HG02763 (cell line): ENCODE results near the gene CNGA3.
"Not testable (repeated sequence)": the region's sequence is repeated elsewhere in the genome, so short reads cannot be mapped to it uniquely, and the experiment has no call there.

Experiments
- ATAC-seq: cut with Tn5 transposase; IDR thresholded peaks from one replicate; pipeline ENCODE4 v1.9.1; 2021; ENCODE audit warnings: mild to moderate bottlenecking, moderate library complexity; ENCODE audit not compliant: unreplicated experiment

CNGA3 gene

DNA sequence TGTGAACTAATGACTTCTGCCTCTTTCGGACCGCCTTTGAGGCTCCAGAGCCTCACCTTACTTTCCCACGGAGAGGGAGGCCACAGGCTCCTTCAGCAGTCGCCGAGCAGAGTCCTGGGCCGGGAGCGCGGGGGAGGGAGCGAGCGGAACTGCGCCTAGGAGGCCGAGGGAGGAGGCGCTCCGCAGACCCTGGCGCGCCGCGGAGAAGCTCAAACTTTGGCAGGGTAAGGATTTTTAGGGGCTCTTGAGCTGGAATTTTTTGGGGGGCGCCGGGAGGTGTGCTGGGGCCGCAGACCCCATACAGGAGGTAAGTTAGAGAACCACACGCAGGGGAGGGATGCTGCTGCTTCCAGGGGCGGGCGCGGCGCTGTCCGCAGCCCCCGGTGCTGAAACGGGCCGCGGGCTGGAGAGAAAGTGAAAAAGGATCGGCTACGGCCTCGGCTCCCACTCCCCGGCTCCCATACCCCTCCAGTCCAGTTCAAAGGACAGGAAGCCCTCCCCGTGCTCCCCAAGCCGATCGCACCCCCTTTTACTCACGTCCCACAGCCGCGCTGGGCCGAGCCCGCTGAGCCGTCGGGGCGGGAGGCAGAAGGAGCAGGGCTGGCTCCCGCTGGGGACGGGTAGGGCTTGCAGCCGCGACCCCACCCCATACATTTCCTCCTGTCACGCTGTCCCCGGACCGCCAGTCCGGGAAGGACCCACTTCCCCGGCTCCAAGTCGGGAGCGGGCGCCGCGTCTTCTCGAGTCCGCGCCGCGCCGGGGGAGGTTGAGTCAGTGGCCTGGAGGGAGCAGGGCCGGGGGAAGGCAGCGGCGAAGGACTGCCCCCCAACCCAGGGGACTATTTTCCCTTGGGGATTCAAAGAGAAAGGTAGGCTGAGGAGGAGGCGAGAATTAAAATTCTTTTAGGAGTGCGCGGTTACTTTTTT lies at the start of gene CNGA3:
Gene CNGA3 (plus strand): TSS at position 146 of the 926 bp plus-strand sequence. CDS start 23,520 bp downstream, outside the sequence.
- no peak for ATAC-seq

- no peak for ATAC-seq
These were observed 48.2 kb upstream of the CNGA3 start for GRCh38 chr2:98297817-98298682.

DNA sequence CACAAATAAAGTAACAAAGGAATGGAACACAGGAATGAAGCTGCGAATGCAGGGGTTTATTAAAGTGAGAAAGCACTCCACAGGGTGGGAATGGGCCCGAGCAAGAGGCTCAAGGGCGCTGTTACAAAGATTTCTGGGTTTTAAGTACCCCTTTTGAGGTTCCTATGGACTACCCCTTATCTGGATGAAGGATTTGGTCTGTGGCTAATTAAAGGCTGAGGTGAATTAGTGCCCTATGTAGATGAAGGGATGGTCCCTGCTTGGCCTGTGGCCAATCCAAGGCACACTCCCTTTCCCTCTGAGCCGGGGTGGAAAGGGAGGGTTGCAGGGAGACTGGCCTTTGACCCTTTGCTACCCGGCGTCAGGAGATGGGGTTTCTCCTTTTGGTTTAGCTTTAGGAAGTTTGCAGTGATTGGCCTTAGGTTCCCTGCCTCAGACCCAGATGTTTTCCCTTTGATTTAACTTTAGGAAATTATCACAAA lies 47.5 kb upstream of the CNGA3 start:
- no peak for ATAC-seq

DNA sequence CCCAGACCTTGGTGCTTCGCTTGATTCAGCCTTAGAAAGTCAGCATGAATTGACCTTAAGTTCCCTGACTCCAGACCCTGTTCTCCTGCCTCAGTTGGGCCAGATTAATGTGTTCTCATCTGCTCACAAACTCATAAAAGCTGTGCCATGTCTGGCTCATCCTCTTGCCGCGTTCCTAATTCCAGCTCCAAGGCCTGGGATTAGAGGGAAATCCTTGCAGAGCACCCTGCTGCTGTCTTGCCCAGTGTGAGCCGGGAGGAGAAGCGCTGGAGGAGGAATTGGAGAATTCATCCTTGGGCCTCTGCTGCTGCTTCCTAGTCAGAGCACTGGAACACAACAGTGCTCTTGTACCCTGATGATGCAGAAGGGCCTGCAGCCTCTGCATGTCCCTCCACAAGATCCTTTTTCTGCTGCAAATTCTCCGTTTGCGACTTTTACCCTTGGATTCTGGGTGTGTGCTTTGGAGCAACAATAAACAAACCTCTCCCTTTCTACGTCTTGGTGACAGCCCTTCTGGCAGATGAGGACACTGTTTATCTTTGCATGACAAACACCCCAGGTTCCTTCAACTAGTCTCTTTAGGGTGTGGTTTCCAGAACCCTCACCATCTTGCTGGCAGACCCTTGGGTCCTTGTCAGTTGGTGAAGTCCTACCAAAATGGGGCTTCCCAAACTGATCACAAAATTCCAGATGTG lies 46.9 kb upstream of the CNGA3 start:
- no peak for ATAC-seq

DNA sequence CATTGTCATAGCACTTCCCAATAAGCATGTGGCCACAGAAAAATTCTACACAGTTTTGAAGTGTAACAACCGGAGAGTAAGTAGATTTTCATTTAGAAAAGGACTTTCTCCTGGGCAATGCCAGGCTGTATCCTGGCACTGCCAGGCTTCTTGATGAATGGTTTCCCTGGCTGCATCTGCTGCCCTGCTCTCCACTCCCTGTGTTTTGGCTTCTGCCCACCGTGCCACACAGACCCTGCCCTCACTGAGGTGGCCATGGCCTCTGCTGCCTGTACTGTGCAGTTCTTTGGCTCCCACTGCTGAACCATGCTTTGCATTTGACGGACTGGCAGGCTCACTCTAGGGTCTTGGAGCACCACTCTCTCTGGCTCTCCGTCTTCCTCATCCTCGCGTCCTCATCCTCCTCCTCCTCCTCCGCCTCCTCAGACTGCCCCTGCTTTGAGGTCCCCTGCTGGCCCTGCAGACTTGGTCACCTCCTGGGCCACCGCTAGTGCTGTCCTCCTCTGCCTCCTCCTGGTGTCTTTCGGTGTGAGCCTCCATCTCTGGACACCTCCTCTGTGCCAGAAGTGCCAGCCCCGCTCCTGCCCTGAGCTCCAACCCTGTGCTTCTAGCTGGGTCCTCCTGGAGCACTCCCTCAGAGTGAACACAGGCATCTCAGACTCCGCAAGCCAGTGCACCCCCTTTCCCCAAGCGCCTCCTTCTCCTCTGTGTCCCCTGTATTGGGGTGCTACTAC lies 45.9 kb upstream of the CNGA3 start:
- no peak for ATAC-seq

DNA sequence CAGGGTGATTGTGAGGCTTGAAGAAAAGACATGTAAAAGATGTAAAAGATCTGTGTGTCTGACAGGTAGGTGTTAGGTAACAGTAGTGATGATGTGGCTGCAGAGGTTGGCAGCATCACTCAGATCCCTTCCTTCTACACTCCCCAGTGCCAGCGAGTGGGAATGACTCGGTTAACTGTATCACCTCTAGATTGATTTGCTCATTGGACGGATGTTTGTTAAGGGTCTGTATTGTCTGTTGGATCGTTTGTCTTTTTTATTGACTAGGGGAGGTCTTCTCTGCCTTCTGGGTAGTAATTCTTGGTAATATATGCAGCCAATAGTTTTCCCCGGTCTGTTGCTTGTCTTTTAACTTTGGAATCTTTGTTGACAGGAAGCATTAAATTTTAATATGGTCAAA lies 44.8 kb upstream of the CNGA3 start:
- ATAC-seq = no peak

GRCh38 chr2:98307131-98307696 lies 39.0 kb upstream of the CNGA3 start:
- ATAC-seq = not testable (repeated sequence)

GRCh38 chr2:98308068-98308467 lies 38.2 kb upstream of the CNGA3 start:
- ATAC-seq = no peak

DNA sequence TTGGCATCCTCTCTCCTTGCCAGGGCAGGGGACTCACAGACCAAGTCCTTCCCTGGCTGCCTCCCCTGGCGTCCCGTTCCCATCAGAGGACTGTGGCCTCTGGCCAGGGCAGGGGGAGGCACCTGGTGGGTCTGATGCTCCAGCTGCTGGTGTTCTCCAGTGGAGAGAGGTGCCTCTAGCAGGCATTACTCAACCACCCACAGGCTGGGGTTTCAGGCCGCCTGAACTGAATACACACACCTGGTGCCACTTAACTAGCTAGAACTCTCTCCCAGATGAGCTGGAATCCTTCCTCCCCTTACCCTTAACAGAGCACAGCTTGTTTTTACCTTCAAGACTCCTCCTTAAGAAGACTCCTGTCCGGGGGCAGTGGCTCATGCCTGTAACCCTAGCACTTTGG lies 37.7 kb upstream of the CNGA3 start:
- ATAC-seq = no peak

- no peak for ATAC-seq
These were observed 36.7 kb upstream of the CNGA3 start for GRCh38 chr2:98309580-98309979.

- no peak for ATAC-seq
These were observed 36.2 kb upstream of the CNGA3 start for GRCh38 chr2:98310010-98310409.

DNA sequence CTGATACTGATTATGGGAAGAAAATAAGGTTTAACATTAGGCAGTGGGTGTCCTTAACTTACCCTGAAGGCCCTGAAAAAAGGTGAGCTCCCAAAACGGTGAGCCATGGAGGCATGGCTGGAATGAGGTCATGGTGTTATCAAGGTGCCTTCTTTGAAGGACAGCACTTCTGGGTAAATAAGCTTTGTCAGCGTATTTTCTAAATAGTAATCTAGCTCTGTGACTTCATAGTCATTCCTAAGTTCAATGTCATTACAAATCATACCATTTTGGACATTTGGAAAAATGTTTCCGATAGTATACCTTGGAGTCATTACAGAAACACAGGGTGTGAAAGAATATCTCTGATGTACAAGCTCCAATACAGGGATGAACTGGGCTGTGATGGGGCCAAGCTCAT lies 35.2 kb upstream of the CNGA3 start:
- ATAC-seq = no peak

GRCh38 chr2:98311771-98312545 lies 34.3 kb upstream of the CNGA3 start:
- no peak for ATAC-seq

GRCh38 chr2:98313492-98314250 lies 32.6 kb upstream of the CNGA3 start:
- no peak for ATAC-seq

DNA sequence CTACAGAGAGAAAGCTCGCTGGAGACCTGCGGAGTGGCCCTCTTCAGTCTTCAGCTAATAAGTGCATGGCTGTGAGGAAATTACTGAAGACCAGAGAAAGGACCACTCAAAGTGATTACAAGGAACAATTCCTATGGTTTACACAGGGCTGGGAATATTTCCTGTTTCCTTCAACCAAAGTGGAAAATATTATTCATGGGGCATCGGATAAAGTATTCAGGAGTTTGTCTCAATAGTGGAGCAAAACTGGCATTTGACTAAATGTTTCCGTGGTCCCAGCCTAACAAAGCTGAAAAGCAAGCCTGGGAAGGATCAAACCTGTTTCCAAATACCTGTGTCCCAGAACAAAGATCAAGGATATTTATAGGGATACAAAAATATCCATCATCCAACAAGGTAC lies 32.0 kb upstream of the CNGA3 start:
- no peak for ATAC-seq

DNA sequence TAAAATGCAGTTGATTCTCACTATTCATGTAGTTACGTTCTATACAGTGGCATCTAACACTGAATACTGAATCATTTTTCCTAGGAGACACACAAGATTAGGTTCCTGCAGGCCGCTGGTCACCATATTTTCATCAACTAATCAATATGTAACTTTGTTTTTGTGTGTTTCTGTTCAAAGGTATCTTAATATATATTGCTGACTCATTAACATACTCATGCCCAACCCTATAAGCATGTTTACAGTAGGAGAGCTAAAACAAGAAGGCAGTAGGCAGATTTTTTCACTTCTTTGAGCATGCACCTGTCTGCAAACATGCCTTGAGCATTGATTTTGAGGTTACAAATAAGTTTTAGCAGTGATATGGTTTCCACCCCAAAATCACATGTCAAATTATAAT lies 30.3 kb upstream of the CNGA3 start:
- ATAC-seq = no peak

DNA sequence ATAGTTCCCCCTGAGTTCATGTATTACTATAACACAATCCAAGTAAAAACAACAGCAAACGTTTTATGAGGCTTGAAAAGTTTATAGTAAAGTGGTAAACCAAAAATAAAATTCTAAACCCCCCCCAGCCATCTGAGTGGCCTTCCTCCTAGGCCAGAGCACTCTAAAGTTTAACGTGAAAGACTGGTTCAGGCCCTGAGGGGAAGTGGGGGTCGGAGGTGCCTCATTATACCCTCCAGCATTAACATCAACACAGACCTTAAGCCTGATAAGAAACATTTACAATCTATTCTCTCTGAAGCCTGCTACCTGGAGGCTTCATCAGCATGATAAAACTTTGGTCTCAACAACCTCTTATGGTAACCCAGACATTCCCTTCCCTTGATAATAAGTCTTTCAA lies 29.0 kb upstream of the CNGA3 start:
- no peak for ATAC-seq

DNA sequence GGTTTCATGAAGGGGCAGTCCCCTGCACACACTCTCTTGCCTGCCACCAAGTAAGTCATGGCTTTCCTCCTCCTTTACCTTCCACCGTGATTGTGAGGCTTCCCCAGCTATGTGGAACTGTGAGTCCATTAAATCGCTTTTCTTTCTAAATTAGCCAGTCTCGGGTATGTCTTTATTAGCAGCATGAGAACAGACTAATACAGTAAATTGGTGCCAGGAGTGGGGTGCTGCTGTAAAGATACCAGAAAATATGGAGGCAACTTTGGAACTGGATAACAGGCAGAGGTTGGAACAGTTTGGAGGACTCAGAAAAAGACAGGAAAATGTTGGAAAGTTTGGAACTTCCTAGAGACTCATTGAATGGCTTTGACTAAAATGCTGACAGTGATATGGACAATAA lies 26.1 kb upstream of the CNGA3 start:
- not testable (repeated sequence) for ATAC-seq

DNA sequence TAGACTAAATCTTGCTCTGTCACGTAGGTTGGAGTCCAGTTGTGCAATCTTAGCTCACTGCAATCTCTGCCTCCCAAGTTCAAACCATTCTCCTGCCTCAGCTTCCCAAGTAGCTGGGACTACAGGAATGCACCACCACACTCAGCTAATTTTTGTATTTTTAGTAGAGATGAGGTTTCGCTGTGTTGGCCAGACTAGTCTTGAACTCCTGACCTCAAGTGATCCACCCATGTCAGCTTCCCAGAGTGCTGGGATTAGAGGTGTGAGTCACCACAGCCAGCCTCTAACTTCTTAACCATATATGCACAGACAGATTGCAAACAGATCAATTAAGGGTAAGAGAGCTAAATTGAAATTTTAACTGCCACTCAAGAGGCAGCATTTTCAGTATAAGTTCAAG lies 22.1 kb upstream of the CNGA3 start:
- no peak for ATAC-seq
